Peyer's patch (tissue), 4 donors: ENCODE data around the gene STIL. TPM values are rescaled to one million over a fixed set of nuclear protein-coding genes. Genes with fewer than 3 reads are reported as not detected.
"Not testable (repeated sequence)": the region's sequence is repeated elsewhere in the genome, so short reads cannot be mapped to it uniquely, and the experiment has no call there.

Source experiments
- DNase-seq, 3 donors: peaks; one replicate each; pipeline ENCODE4 v3.0.0-alpha.2; 2017 to 2019
- H3K27ac ChIP-seq, 4 donors: fragments of 200-600 bp; sonication (generic); one replicate each; pipeline ENCODE4 v1.5.1; 2016 to 2019
- H3K27me3 ChIP-seq, 2 donors: fragments of 200-600 bp; sonication (generic); one replicate each; pipeline ENCODE4 v1.5.1; 2019
- H3K36me3 ChIP-seq, 3 donors: fragments of 200-600 bp; sonication (generic); one replicate each; pipeline ENCODE4 v1.5.1; 2016 to 2019
- H3K4me1 ChIP-seq, 4 donors: fragments of 200-600 bp; sonication (generic); one replicate each; pipeline ENCODE4 v1.5.1; 2016 to 2019
- H3K4me3 ChIP-seq, 4 donors: fragments of 200-600 bp; sonication (generic); 1 replicate in 3 of 4; 2 replicates in 1 of 4; pipeline ENCODE4 v1.5.1; 2016 to 2019; ENCODE audit warnings: mild to moderate bottlenecking in 1 of 4
- H3K9me3 ChIP-seq, 4 donors: fragments of 200-600 bp; sonication (generic); one replicate each; pipeline ENCODE4 v1.5.1; 2016 to 2019; ENCODE audit warnings: mild to moderate bottlenecking in 1 of 4
- CTCF ChIP-seq, 6 experiments: fragments of 450-650 bp in 4 of 6; fragments of 200-600 bp in 2 of 6; sonication (generic) in 1 of 6; IDR thresholded peaks; one replicate each; pipeline ENCODE4 v1.5.1; 2017 to 2019; ENCODE audit warnings: antibody characterized with exemption in 6 of 6, mild to moderate bottlenecking in 3 of 6, moderate library complexity in 1 of 6
- POLR2A ChIP-seq, 2 donors: fragments of 450-650 bp; IDR thresholded peaks; one replicate each; pipeline ENCODE4 v1.5.1; 2017; ENCODE audit warnings: antibody characterized with exemption in 2 of 2, mild to moderate bottlenecking in 2 of 2, moderate library complexity in 2 of 2
- total RNA-seq, 4 donors: library from RNA; depleted of rRNA; stranded (reverse); fragments of >200 nt; gene quantifications; one replicate each; pipeline ENCODE4 v1.1.0, GENCODE V29; 2016

STIL gene
- total RNA-seq, 4 donors from 2014 or later, result 4.5 to 14.0 (median 6.7) TPM

GRCh38 chr1:47280142-47280541, 33.8 kb downstream of the STIL start:
- Histone ChIP-seq H3K36me3 (no peaks in the 10 kb centered on the region), H3K4me3 (no peak overlapping the region), H3K4me1 (no peaks in the 10 kb centered on the region), H3K27ac (no peak overlapping the region), H3K9me3 (no peaks in the 10 kb centered on the region), H3K27me3 (no peaks in the 10 kb centered on the region)
- DNase-seq, result no peak
- TF ChIP-seq POLR2A (IDR thresholded peaks at IDR 0.05), result no peak
- no peak for TF ChIP-seq CTCF (IDR thresholded peaks at IDR 0.05)

- Histone ChIP-seq H3K27ac (no peak overlapping the region), H3K4me3 (no peak overlapping the region), H3K4me1 (no peaks in the 10 kb centered on the region), H3K27me3 (no peaks in the 10 kb centered on the region), H3K36me3 (no peaks in the 10 kb centered on the region), H3K9me3 (no peaks in the 10 kb centered on the region)
- DNase-seq, result no peak
- TF ChIP-seq CTCF (IDR thresholded peaks at IDR 0.05) (no peak), POLR2A (IDR thresholded peaks at IDR 0.05) (no peak)
Observed at GRCh38 chr1:47276850-47277249, 37.1 kb downstream of the STIL start.

- not testable (repeated sequence) for H3K4me3 ChIP-seq, DNase-seq, H3K27me3 ChIP-seq, H3K36me3 ChIP-seq, H3K27ac ChIP-seq, H3K4me1 ChIP-seq, H3K9me3 ChIP-seq
Observed at GRCh38 chr1:47275811-47276210, 38.1 kb downstream of the STIL start.

- not testable (repeated sequence) for H3K36me3 ChIP-seq, DNase-seq
Observed at GRCh38 chr1:47265529-47265928, 48.4 kb downstream of the STIL start.

GRCh38 chr1:47262787-47263413, 51.0 kb downstream of the STIL start:
- Histone ChIP-seq H3K27ac (no peak overlapping the region), H3K4me1 (no peaks in the 10 kb centered on the region), H3K4me3 (no peak overlapping the region), H3K27me3 (no peaks in the 10 kb centered on the region), H3K36me3 (no peaks in the 10 kb centered on the region), H3K9me3 (no peaks in the 10 kb centered on the region)
- TF ChIP-seq CTCF (IDR thresholded peaks at IDR 0.05) (peak in 4 of 6 experiments; percentile 45 to 81 (median 72)), POLR2A (IDR thresholded peaks at IDR 0.05) (no peak)
- peak in 1 of 3 donors; percentile 66 for DNase-seq

More at GRCh38 chr1:47265529-47265928, 48.4 kb downstream of the STIL start:
- not testable (repeated sequence) for H3K4me1 ChIP-seq, H3K27ac ChIP-seq, H3K27me3 ChIP-seq, H3K9me3 ChIP-seq, H3K4me3 ChIP-seq

GRCh38 chr1:47257224-47257623, 56.7 kb downstream of the STIL start:
- no peaks in the 10 kb centered on the region for H3K9me3 ChIP-seq
- H3K4me1 ChIP-seq, result no peaks in the 10 kb centered on the region
- TF ChIP-seq CTCF (IDR thresholded peaks at IDR 0.05) (no peak), POLR2A (IDR thresholded peaks at IDR 0.05) (no peak)
- DNase-seq, result no peak
- H3K4me3 ChIP-seq, result no peak overlapping the region
- no peak overlapping the region for H3K27ac ChIP-seq
- H3K36me3 ChIP-seq, result no peaks in the 10 kb centered on the region
- H3K27me3 ChIP-seq, result no peaks in the 10 kb centered on the region

- Histone ChIP-seq H3K36me3 (no peaks in the 10 kb centered on the region), H3K27me3 (no peaks in the 10 kb centered on the region), H3K27ac (no peak overlapping the region), H3K9me3 (no peaks in the 10 kb centered on the region), H3K4me1 (no peaks in the 10 kb centered on the region), H3K4me3 (no peak overlapping the region)
- DNase-seq, result no peak
- no peak for TF ChIP-seq CTCF (IDR thresholded peaks at IDR 0.05)
- no peak for TF ChIP-seq POLR2A (IDR thresholded peaks at IDR 0.05)
Observed at GRCh38 chr1:47252795-47253194, 61.2 kb downstream of the STIL start.
